ENCODE measurements around the gene C1orf174.

- TF ChIP-seq TAF1 (IDR thresholded peaks at IDR 0.05; ENCODE audit: low read depth) (no peak), EZH2 (IDR thresholded peaks at IDR 0.05; ENCODE audit: borderline replicate concordance, insufficient read depth, low read length, poor library complexity, severe bottlenecking) (no peak), CTCF (IDR thresholded peaks at IDR 0.05; ENCODE audit: poor library complexity, severe bottlenecking) (no peak), POLR2AphosphoS5 (IDR thresholded peaks at IDR 0.05) (no peak), SMC3 (conservative IDR thresholded peaks at IDR 0.05; ENCODE audit: poor library complexity) (no peak), EP300 (conservative IDR thresholded peaks at IDR 0.05; ENCODE audit: poor library complexity, severe bottlenecking) (no peak), REST (IDR thresholded peaks at IDR 0.05; ENCODE audit: borderline replicate concordance) (no peak), RAD21 (conservative IDR thresholded peaks at IDR 0.05) (no peak)
These were observed 13.9 kb downstream of the C1orf174 start for GRCh38 chr1:3886106-3886670.

Measured in neural cell (in vitro differentiated cells).